ENCODE data around the gene ZSWIM3. TPM values are rescaled to one million over a fixed set of nuclear protein-coding genes. Genes with fewer than 3 reads are reported as not detected.

Gene ZSWIM3
- total RNA-seq, 1 experiment from 2014 or later = 12.0 TPM

Other genes starting within 250 kb of the ZSWIM3 start
- gene WFDC10A, start 227.9 kb upstream of the ZSWIM3 start, total RNA-seq (2014; rRNA removed; shearing (Covaris generic)) = not detected in 2 replicates
- gene WFDC9, start 226.3 kb upstream of the ZSWIM3 start, total RNA-seq (2014; rRNA removed; shearing (Covaris generic)) = not detected in 2 replicates
- gene WFDC11, start 187.4 kb upstream of the ZSWIM3 start, total RNA-seq (2014; rRNA removed; shearing (Covaris generic)) = not detected in 2 replicates
- not detected in 2 replicates for gene WFDC13, start 155.6 kb upstream of the ZSWIM3 start, total RNA-seq (2014; rRNA removed; shearing (Covaris generic))
- gene WFDC10B, start 152.6 kb upstream of the ZSWIM3 start, total RNA-seq (2014; rRNA removed; shearing (Covaris generic)) = not detected in 2 replicates
- not detected in 2 replicates for gene SPINT4, start 135.3 kb upstream of the ZSWIM3 start, total RNA-seq (2014; rRNA removed; shearing (Covaris generic))
- gene WFDC3, start 65.7 kb upstream of the ZSWIM3 start, total RNA-seq (2014; rRNA removed; shearing (Covaris generic)) = 0.42 TPM in 1 of 2 replicates, not detected in the other
- gene DNTTIP1, start 65.7 kb upstream of the ZSWIM3 start, total RNA-seq (2014; rRNA removed; shearing (Covaris generic)) = 50.2 and 57.6 TPM in 2 replicates
- gene UBE2C, start 45.0 kb upstream of the ZSWIM3 start, total RNA-seq (2014; rRNA removed; shearing (Covaris generic)) = 435 and 579 TPM in 2 replicates
- gene TNNC2, start 30.3 kb upstream of the ZSWIM3 start, total RNA-seq (2014; rRNA removed; shearing (Covaris generic)) = not detected in 2 replicates
- gene SNX21, start 23.8 kb upstream of the ZSWIM3 start, total RNA-seq (2014; rRNA removed; shearing (Covaris generic)) = 35.1 and 35.8 TPM in 2 replicates
- gene ACOT8, start 222 bp upstream of the ZSWIM3 start, total RNA-seq (2014; rRNA removed; shearing (Covaris generic)) = 102 and 117 TPM in 2 replicates
- gene ZSWIM1, start 23.6 kb downstream of the ZSWIM3 start, total RNA-seq (2014; rRNA removed; shearing (Covaris generic)) = 11.2 and 19.8 TPM in 2 replicates
- gene SPATA25, start 30.0 kb downstream of the ZSWIM3 start, total RNA-seq (2014; rRNA removed; shearing (Covaris generic)) = 0.52 TPM in 1 of 2 replicates, not detected in the other
- 3.1 and 6.0 TPM in 2 replicates for gene NEURL2, start 33.6 kb downstream of the ZSWIM3 start, total RNA-seq (2014; rRNA removed; shearing (Covaris generic))
- 253 and 328 TPM in 2 replicates for gene CTSA, start 33.7 kb downstream of the ZSWIM3 start, total RNA-seq (2014; rRNA removed; shearing (Covaris generic))
- gene PLTP, start 54.5 kb downstream of the ZSWIM3 start, total RNA-seq (2014; rRNA removed; shearing (Covaris generic)) = 9.6 and 13.4 TPM in 2 replicates
- 11.1 and 14.5 TPM in 2 replicates for gene PCIF1, start 77.1 kb downstream of the ZSWIM3 start, total RNA-seq (2014; rRNA removed; shearing (Covaris generic))
- gene ZNF335, start 114.6 kb downstream of the ZSWIM3 start, total RNA-seq (2014; rRNA removed; shearing (Covaris generic)) = 8.4 and 13.0 TPM in 2 replicates
- gene MMP9, start 151.3 kb downstream of the ZSWIM3 start, total RNA-seq (2014; rRNA removed; shearing (Covaris generic)) = 1.5 and 2.3 TPM in 2 replicates
- 0.37 and 1.8 TPM in 2 replicates for gene SLC12A5, start 171.6 kb downstream of the ZSWIM3 start, total RNA-seq (2014; rRNA removed; shearing (Covaris generic))
- gene NCOA5, start 232.3 kb downstream of the ZSWIM3 start, total RNA-seq (2014; rRNA removed; shearing (Covaris generic)) = 20.0 and 24.0 TPM in 2 replicates